HepG2 (cell line): Measurements from ENCODE around the gene COL9A1. TPM values are rescaled to one million over a fixed set of nuclear protein-coding genes. Genes with fewer than 3 reads are reported as not detected.

Experiments used
- ATAC-seq: fragments of 200-7000 bp; cut with Tn5 transposase; 3 replicates; pipeline ENCODE4 v1.9.1; 2020; ENCODE audit warnings: mild to moderate bottlenecking, moderate library complexity
- BruUV-seq: library from RNA; stranded (reverse); fragments of 400-500 nt; replicated peaks from 2 replicates; lab custom pipeline; 2021; lab: Mats Ljungman, UMichigan
- CTCF ChIA-PET: fragments of 300-600 bp; formaldehyde crosslinking; extraction: SDS; loops from one replicate; lab custom pipeline; 2021; ENCODE audit warnings: low total read pairs, inconsistent platforms, low intra/inter-chr PET ratio; lab: Yijun Ruan, JAX
- POLR2A ChIA-PET: fragments of 350-600 bp; sonication (Branson Sonifier 250); formaldehyde crosslinking; loops from one replicate; lab custom pipeline; 2020; ENCODE audit warnings: antibody characterized with exemption, inconsistent platforms; lab: Yijun Ruan, JAX
- DNase-seq: peaks from one replicate; pipeline ENCODE4 v3.0.0-alpha.2; 2015; ENCODE audit warnings: low spot score
- FAIRE-seq: peaks from 3 replicates; lab custom pipeline; 2011; peaks lifted over from hg19 to GRCh38; lab: Jason Lieb, UNC
- H2AFZ ChIP-seq: one replicate; pipeline ENCODE4 v1.6.1; 2011; ENCODE audit warnings: low read length, inconsistent platforms
- H3K27ac ChIP-seq: fragments of 300-600 bp; 3 replicates; pipeline ENCODE4 v1.8.0; 2011; ENCODE audit warnings: mixed run types, mild to moderate bottlenecking, mixed read lengths, low read length, inconsistent platforms; ENCODE audit not compliant: insufficient read depth; ENCODE audit errors: extremely low read length
- H3K27me3 ChIP-seq, 2 experiments: fragments of 200-600 bp in 1 of 2; 2 replicates in 1 of 2; 3 replicates in 1 of 2; pipeline versions ENCODE4 v1.6.0 to v1.8.0; 2011; ENCODE audit warnings: low read length in 2 of 2, mild to moderate bottlenecking in 2 of 2, moderate library complexity in 2 of 2, inconsistent platforms in 1 of 2; ENCODE audit not compliant: insufficient read depth in 2 of 2, control insufficient read depth in 1 of 2
- H3K36me3 ChIP-seq, 2 experiments: fragments of 200-600 bp in 1 of 2; replicated peaks in 1 of 2; 2 replicates in 1 of 2; 3 replicates in 1 of 2; pipeline versions ENCODE4 v1.5.1 to v1.8.0; 2011; ENCODE audit warnings: low read length in 2 of 2, inconsistent platforms in 1 of 2; ENCODE audit not compliant: insufficient read depth in 2 of 2, control insufficient read depth in 1 of 2
- H3K4me1 ChIP-seq: 2 replicates; pipeline ENCODE4 v1.5.1; 2012; ENCODE audit warnings: low read length, inconsistent platforms; ENCODE audit not compliant: insufficient read depth
- H3K4me2 ChIP-seq: 2 replicates; pipeline ENCODE4 v1.6.0; 2011; ENCODE audit warnings: low read depth, low read length, inconsistent platforms
- H3K4me3 ChIP-seq, 3 experiments: fragments of 200-600 bp in 1 of 3; sonication (generic), shearing (Covaris generic) in 1 of 3; replicated peaks in 1 of 3; 2 replicates each; pipeline ENCODE4 v1.5.1; 2011 to 2016; ENCODE audit warnings: low read length in 3 of 3, inconsistent platforms in 2 of 3, low read depth in 2 of 3, mild to moderate bottlenecking in 2 of 3, control low read depth in 1 of 3, mixed read lengths in 1 of 3; ENCODE audit not compliant: insufficient read depth in 1 of 3
- H3K79me2 ChIP-seq: one replicate; pipeline ENCODE4 v1.6.1; 2011; ENCODE audit warnings: low read length, inconsistent platforms; ENCODE audit not compliant: insufficient read depth
- H3K9ac ChIP-seq: 2 replicates; pipeline ENCODE4 v1.6.0; 2011; ENCODE audit warnings: mild to moderate bottlenecking, low read depth, low read length, inconsistent platforms; ENCODE audit not compliant: insufficient read depth
- H3K9me3 ChIP-seq: 2 replicates; pipeline ENCODE4 v1.5.1; 2012; ENCODE audit warnings: mild to moderate bottlenecking, low read length
- H4K20me1 ChIP-seq: 2 replicates; pipeline ENCODE4 v1.6.0; 2011; ENCODE audit warnings: inconsistent platforms, mild to moderate bottlenecking, low read length, moderate library complexity; ENCODE audit not compliant: insufficient read depth
- AHR ChIP-seq: IDR thresholded peaks from 2 replicates; pipeline ENCODE4 v1.6.1; 2018; ENCODE audit warnings: missing genetic modification reagents, missing compliant biosample characterization
- CREBL2 ChIP-seq: sonication (generic); formaldehyde crosslinking; IDR thresholded peaks from 2 replicates; pipeline ENCODE4 v1.8.1; 2023; ENCODE audit warnings: missing genetic modification reagents, mild to moderate bottlenecking, borderline replicate concordance
- GFI1 ChIP-seq: sonication (generic); formaldehyde crosslinking; IDR thresholded peaks from 2 replicates; pipeline ENCODE4 v1.5.0; 2020; ENCODE audit warnings: missing genetic modification reagents, mild to moderate bottlenecking, borderline replicate concordance
- JUND ChIP-seq: sonication (generic); formaldehyde crosslinking; IDR thresholded peaks from 2 replicates; pipeline ENCODE4 v1.8.0; 2022; ENCODE audit warnings: mild to moderate bottlenecking, missing genetic modification reagents
- KDM5A ChIP-seq: fragments of 200-600 bp; sonication (generic); IDR thresholded peaks from 2 replicates; pipeline ENCODE4 v1.7.0; 2018; ENCODE audit warnings: antibody characterized with exemption, mild to moderate bottlenecking, low read length, borderline replicate concordance
- KLF16 ChIP-seq, 2 experiments: sonication (generic) in 1 of 2; formaldehyde crosslinking in 1 of 2; IDR thresholded peaks; 2 replicates each; pipeline versions ENCODE4 v1.6.1 to v1.8.0; 2016 to 2023; ENCODE audit warnings: missing genetic modification reagents in 2 of 2, missing compliant biosample characterization in 1 of 2
- NFKBIZ ChIP-seq: IDR thresholded peaks from 2 replicates; pipeline ENCODE4 v1.6.1; 2018; ENCODE audit warnings: missing genetic modification reagents, missing compliant biosample characterization
- RBFOX2 ChIP-seq: fragments of 200-400 bp; formaldehyde crosslinking; IDR thresholded peaks from 2 replicates; pipeline ENCODE4 v1.6.1; 2017; ENCODE audit warnings: low read depth, mild to moderate bottlenecking, low read length
- REPIN1 ChIP-seq: sonication (generic); formaldehyde crosslinking; IDR thresholded peaks from 2 replicates; pipeline ENCODE4 v1.8.0; 2022; ENCODE audit warnings: missing genetic modification reagents, low read depth, mild to moderate bottlenecking, borderline replicate concordance
- TCF7L2 ChIP-seq: IDR thresholded peaks from 2 replicates; pipeline ENCODE4 v1.6.1; 2011; ENCODE audit warnings: mild to moderate bottlenecking, low read depth, low read length, moderate library complexity
- TEAD3 ChIP-seq: optimal IDR thresholded peaks from 2 replicates; pipeline ENCODE3; 2016; ENCODE audit warnings: borderline replicate concordance
- XRCC5 ChIP-seq: fragments of 200-400 bp; formaldehyde crosslinking; optimal IDR thresholded peaks from 2 replicates; pipeline ENCODE3; 2017; ENCODE audit warnings: mild to moderate bottlenecking, low read length
- YY1 ChIP-seq: IDR thresholded peaks from 2 replicates; pipeline ENCODE4 v1.6.1; 2011; ENCODE audit warnings: low read length, low read depth, moderate library complexity, mild to moderate bottlenecking; ENCODE audit not compliant: insufficient read depth, insufficient replicate concordance
- ZC3H4 ChIP-seq: sonication (generic); formaldehyde crosslinking; IDR thresholded peaks from 2 replicates; pipeline ENCODE4 v1.4.0; 2020; ENCODE audit warnings: missing genetic modification reagents, borderline replicate concordance
- ZNF614 ChIP-seq: IDR thresholded peaks from 2 replicates; pipeline ENCODE4 v1.6.1; 2018; ENCODE audit warnings: missing biosample characterization, missing genetic modification reagents, inconsistent platforms, borderline replicate concordance
- ZNF7 ChIP-seq: IDR thresholded peaks from 2 replicates; pipeline ENCODE4 v1.6.1; 2016; ENCODE audit warnings: missing biosample characterization, missing genetic modification reagents
- ZNF850 ChIP-seq: sonication (generic); formaldehyde crosslinking; conservative IDR thresholded peaks from 2 replicates; pipeline ENCODE4 v1.9.0; 2021; ENCODE audit warnings: mild to moderate bottlenecking, missing genetic modification reagents
- WGBS: methylation state at CpG from one replicate; pipeline ENCODE4 v1.1.6; 2017; ENCODE audit warnings: low lambda C conversion rate; 5-methylcytosine and 5-hydroxymethylcytosine counted together
- in situ Hi-C: cut with HindIII; loops from 2 replicates; pipeline ENCODE4 v1.10.0; 2017; ENCODE audit warnings: low pct_unique_long_range_greater_than_20kb; ENCODE audit not compliant: extremely low pct_ligation_motif_present
- intact Hi-C: fragments of 100-400 bp; cut with micrococcal nuclease; formaldehyde crosslinking; loops from one replicate; pipeline ENCODE4 v1.10.0; 2022; ENCODE audit not compliant: unreplicated experiment
- polyA plus RNA-seq, 8 experiments: library from polyadenylated mRNA; depleted of rRNA in 3 of 8; stranded (reverse) in 7 of 8; unstranded in 1 of 8; fragments of >200 nt; fragmentation: Illumina TruSeq in 4 of 8; extraction: Trizol in 4 of 8; gene quantifications; 2 replicates each; pipeline versions ENCODE4 v1.2.1 to v1.2.3, GENCODE V29; 2011 to 2016; ENCODE audit warnings: low read depth in 4 of 8, missing spikeins in 1 of 8, mixed read lengths in 1 of 8; ENCODE audit not compliant: insufficient read depth in 1 of 8
- total RNA-seq, 5 experiments: library from RNA; depleted of rRNA; stranded (reverse); fragments of >200 nt; fragmentation: Illumina TruSeq; extraction: Trizol; gene quantifications; 2 replicates each; pipeline ENCODE4 v1.2.3, GENCODE V29; 2016; ENCODE audit warnings: low read depth in 1 of 5

COL9A1 gene
- total and polyA plus RNA-seq, 2 of the 13 experiments (the other 11 are each of a cell fraction or from before 2014, with no cell fraction given) = 0.08 TPM; not detected in 1

- BruUV-seq = no TSS peak
- POLR2A ChIA-PET = no interaction called here
- Histone ChIP-seq H3K4me3 (no peak overlapping the region), H3K36me3 (no peaks in the 10 kb centered on the region), H3K27me3 (peaks cover 0 to 3% of the 10 kb centered on the region in 2 experiments; a peak in 1 of 5 replicates), H2AFZ (no peak overlapping the region), H3K9me3 (no peaks in the 10 kb centered on the region), H3K4me1 (no peaks in the 10 kb centered on the region), H3K27ac (no peak overlapping the region), H4K20me1 (no peaks in the 10 kb centered on the region), H3K79me2 (no peaks in the 10 kb centered on the region), H3K4me2 (no peak overlapping the region), H3K9ac (no peak overlapping the region)
- FAIRE-seq (no peak), ATAC-seq (no peak), DNase-seq (no peak)
- in situ Hi-C loops (no loop called here), intact Hi-C loops (no loop called here)
- CTCF ChIA-PET = no interaction called here
- WGBS = 29% methylated on average over 6 of the region's 7 CpGs
- no peak for TF ChIP-seq REPIN1 (CRISPR knock-in tag)
- TF ChIP-seq ZNF850 = no peak
- TF ChIP-seq XRCC5 = no peak
- TF ChIP-seq KDM5A = no peak
- TF ChIP-seq RBFOX2 = no peak
- no peak for TF ChIP-seq AHR (CRISPR knock-in tag)
- TF ChIP-seq TCF7L2 = no peak
- TF ChIP-seq GFI1 = no peak
- no peak for TF ChIP-seq CREBL2 (CRISPR knock-in tag)
- no peak for TF ChIP-seq ZNF7 (CRISPR knock-in tag)
- no peak for TF ChIP-seq ZNF614 (CRISPR knock-in tag)
- TF ChIP-seq NFKBIZ (CRISPR knock-in tag) = no peak
- TF ChIP-seq KLF16 (CRISPR knock-in tag; IDR thresholded peaks at IDR 0.05) = no peak
- TF ChIP-seq ZC3H4 (CRISPR knock-in tag) = no peak
- no peak for TF ChIP-seq YY1
- TF ChIP-seq JUND (CRISPR knock-in tag) = no peak
- no peak for TF ChIP-seq TEAD3 (CRISPR knock-in tag)
Observed at GRCh38 chr6:70336996-70337742, 34.3 kb upstream of the COL9A1 start.
